ENCODE data around the gene SEC22B.
"Not testable (repeated sequence)": the region's sequence is repeated elsewhere in the genome, so short reads cannot be mapped to it uniquely, and the experiment has no call there.

Gene SEC22B

DNA sequence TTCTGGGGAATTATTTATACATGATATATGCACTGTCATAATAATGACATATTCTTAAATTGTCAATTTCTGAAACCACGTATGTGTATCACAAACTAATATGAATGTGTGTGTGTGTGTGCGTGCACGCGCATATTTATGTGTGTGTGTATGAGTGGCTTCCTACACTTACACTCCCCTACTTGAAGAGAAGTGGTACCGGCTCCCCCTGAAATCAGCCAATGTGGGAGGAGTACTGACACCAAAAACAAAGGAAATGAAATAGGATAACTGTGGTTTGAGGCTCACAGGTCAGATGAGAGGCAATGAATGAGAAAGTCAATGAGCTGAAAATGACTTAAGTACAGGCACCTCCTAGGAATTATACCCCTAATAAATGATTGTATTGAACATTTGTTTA is 64.1 kb downstream of the SEC22B start:
- not testable (repeated sequence) for DNase-seq

DNA sequence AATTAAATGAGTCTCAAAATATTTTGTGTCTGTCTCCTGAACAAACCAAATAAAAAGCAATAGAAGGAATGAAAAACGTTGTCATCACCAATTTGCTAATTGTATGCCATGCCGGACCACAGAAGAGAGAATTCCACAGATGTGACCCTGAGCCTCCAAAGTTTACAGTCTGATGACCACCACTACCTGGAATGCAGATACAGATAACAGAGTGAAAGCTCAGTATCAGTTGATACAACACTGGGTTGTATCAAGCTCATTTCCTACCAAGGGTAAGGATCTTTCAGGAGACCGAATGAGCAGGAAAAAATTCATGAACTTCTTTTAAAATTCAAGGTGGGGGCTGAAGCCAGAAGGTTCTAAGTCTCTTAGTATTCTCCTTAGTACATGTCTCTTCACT is 64.5 kb downstream of the SEC22B start:
- not testable (repeated sequence) for DNase-seq

DNA sequence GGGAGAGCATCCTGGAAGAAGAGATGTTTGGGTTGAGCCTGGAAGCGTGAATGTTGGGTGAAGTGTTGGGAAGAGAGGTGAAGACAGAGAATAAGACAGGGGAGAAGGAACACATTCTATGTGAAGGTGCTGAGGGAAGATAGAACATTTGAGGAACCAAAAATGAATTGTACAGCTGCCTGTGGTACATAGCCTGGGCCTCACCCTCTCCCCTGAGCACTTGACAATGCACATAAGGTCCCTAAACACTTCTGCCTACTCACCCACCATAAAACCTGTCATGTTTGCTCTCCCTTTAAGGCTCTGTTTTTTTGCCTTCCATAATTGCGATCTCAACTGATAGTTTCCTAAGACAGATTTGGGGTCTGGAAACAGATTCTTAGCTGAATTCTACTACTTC is 65.3 kb downstream of the SEC22B start:
- DNase-seq: not testable (repeated sequence)

DNA sequence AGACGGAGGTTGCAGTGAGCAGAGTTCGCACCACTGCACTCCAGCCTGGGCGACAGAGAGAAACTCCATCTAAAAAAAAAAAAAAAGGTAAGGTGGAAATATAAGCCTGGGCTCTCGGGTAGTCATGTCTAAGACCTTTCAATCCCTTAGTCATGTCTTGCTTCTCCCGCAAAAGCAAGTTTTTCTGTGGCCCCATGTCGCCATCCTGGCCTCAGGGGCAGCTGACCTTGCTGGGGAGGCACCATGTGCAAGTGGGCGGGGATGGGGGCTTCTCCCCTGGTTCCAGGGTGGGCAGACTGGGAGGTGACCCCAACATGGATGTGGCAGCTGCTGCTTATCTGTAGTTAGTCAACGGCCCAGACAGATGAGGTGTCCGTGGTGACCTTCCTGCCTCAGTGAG is 66.7 kb downstream of the SEC22B start:
- not testable (repeated sequence) for DNase-seq

DNA sequence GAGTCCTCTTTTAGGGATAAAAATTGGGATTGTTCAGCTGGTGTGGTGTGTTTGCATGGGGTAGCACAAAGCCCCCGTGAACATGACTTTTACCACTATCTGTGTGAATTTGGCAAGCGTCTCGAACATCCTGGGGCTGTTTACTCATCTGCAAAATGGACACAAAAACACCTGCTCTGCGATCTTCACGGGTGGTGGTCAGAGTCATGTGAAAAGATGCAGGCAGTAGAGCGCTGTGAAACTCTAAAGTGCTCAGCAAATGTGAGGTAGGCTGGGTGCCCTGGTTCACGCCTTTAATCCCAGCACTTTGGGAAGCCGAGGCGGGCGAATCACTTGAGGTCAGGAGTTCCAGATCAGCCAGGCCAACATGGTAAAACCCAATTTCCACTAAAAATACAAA is 67.1 kb downstream of the SEC22B start:
- not testable (repeated sequence) for DNase-seq

DNA sequence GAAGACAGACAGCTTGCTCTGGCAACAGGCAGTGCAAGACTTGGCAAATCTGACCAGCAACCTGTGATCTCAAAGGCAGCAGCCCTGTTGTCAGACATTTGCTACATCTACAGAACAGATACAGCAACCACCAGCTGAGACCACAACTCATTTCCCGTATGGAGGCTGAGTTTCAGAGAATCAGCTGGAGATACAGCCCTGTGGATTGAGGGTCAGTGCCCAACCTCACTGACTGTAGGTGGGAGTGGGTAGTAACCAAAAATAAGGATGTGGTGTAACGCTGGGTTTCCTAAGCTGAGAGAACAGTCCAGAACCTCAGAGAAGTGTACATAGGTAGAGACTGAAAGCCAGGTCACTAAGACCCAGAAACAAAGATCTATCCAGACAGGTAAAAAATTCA is 71.0 kb downstream of the SEC22B start:
- DNase-seq: not testable (repeated sequence)

DNA sequence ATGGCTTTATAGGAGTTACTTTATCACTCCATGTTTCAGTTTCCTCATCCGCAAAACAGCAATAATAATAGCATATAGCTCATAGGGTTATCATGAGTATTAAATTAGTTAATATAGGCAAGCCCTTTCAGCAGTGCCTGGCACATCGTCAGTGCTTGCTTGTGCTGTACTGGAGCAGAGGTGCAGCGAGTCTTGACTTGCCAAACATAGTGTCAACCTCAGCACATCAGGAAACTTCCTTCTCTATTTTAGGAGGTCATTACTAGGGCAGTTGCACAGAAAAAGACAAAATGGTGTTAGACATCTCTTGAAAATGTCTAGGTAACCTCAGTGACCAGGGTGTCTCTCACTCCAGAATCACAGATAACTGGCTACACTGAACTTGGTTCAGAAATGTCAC is 72.6 kb downstream of the SEC22B start:
- not testable (repeated sequence) for DNase-seq

DNA sequence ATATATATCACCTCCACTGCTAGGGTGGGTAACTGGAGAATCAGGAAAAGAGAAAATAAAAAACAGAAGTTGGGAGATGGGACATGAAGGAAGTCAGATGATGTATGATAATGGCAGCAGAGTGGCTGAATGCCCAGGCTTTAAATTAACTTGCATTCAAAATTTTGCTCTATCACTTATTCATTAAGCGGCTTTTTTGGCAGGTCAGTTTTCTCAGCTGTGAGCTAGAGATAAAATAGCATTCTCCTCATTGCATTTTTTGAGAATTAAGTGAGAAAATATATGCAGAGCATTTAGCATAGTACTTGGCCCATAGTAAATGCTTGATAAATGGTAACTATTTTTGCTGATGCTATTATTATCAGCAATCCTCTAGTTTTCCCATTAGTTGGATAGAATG is 74.7 kb downstream of the SEC22B start:
- DNase-seq: not testable (repeated sequence)
